B cell (primary cell): ENCODE data around the gene RNF150. TPM values are rescaled to one million over a fixed set of nuclear protein-coding genes. Genes with fewer than 3 reads are reported as not detected.

Experiments used
- ATAC-seq: fragments of 200-7000 bp; cut with Tn5 transposase; one replicate; pipeline ENCODE4 v1.10.0; 2021; ENCODE audit warnings: low read depth, mild to moderate bottlenecking, moderate number of reproducible peaks, moderate library complexity
- CTCF ChIA-PET: fragments of 350-600 bp; sonication (Branson Sonifier 250); formaldehyde crosslinking; loops from one replicate; lab custom pipeline; 2021; ENCODE audit warnings: antibody characterized with exemption, inconsistent platforms; lab: Charles Lee
- POLR2A ChIA-PET: fragments of 350-600 bp; sonication (Branson Sonifier 250); formaldehyde crosslinking; loops from one replicate; lab custom pipeline; 2021; ENCODE audit warnings: antibody characterized with exemption; lab: Charles Lee
- DNase-seq: peaks from one replicate; pipeline ENCODE4 v3.0.0; 2013
- H2AFZ ChIP-seq: 2 replicates; pipeline ENCODE4 v1.6.1; 2012; ENCODE audit warnings: mild to moderate bottlenecking, low read depth, low read length; ENCODE audit not compliant: insufficient read depth, poor library complexity, severe bottlenecking
- H3K27ac ChIP-seq, 2 donors: 1 replicate in 1 of 2; 2 replicates in 1 of 2; pipeline ENCODE4 v1.5.1; 2012 to 2013; ENCODE audit warnings: low read length in 2 of 2, mild to moderate bottlenecking in 2 of 2, moderate library complexity in 1 of 2
- H3K27me3 ChIP-seq, 4 experiments: fragments of 200-600 bp in 1 of 4; sonication (generic) in 1 of 4; replicated peaks in 1 of 4; 1 replicate in 2 of 4; 2 replicates in 2 of 4; pipeline versions ENCODE4 v1.6.1 to v1.7.0; 2013 to 2016; ENCODE audit warnings: low read length in 3 of 4, mild to moderate bottlenecking in 2 of 4, mixed read lengths in 1 of 4, moderate library complexity in 1 of 4; ENCODE audit not compliant: insufficient read depth in 4 of 4, control insufficient read depth in 3 of 4; ENCODE audit errors: control extremely low read depth in 1 of 4
- H3K36me3 ChIP-seq, 2 experiments: replicated peaks in 1 of 2; 1 replicate in 1 of 2; 2 replicates in 1 of 2; pipeline versions ENCODE4 v1.6.1 to v1.7.1; 2013; ENCODE audit warnings: low read length in 1 of 2; ENCODE audit not compliant: insufficient read depth in 2 of 2, control insufficient read depth in 1 of 2; ENCODE audit errors: control extremely low read depth in 1 of 2, extremely low read depth in 1 of 2
- H3K4me1 ChIP-seq, 2 donors: fragments of 200-600 bp in 1 of 2; sonication (generic) in 1 of 2; 1 replicate in 1 of 2; 2 replicates in 1 of 2; pipeline versions ENCODE4 v1.5.1 to v1.6.1; 2013 to 2017; ENCODE audit warnings: low read length in 2 of 2; ENCODE audit not compliant: control insufficient read depth in 2 of 2, insufficient read depth in 2 of 2
- H3K4me2 ChIP-seq: replicated peaks from 2 replicates; pipeline ENCODE3; 2012; ENCODE audit warnings: mild to moderate bottlenecking, low read depth, low read length; ENCODE audit not compliant: poor library complexity, severe bottlenecking
- H3K4me3 ChIP-seq, 5 experiments: fragments of 200-600 bp in 1 of 5; sonication (generic) in 1 of 5; 1 replicate in 3 of 5; 2 replicates in 2 of 5; pipeline versions ENCODE4 v1.5.1 to v1.7.0; 2011 to 2016; ENCODE audit warnings: low read length in 4 of 5, mild to moderate bottlenecking in 4 of 5, low read depth in 2 of 5, control low read depth in 1 of 5, moderate library complexity in 1 of 5; ENCODE audit not compliant: insufficient read depth in 1 of 5; ENCODE audit errors: control extremely low read depth in 1 of 5, extremely low read depth in 1 of 5
- H3K79me2 ChIP-seq: fragments of 200-600 bp; sonication (generic); one replicate; pipeline ENCODE4 v1.6.0; 2016; ENCODE audit warnings: low read length; ENCODE audit not compliant: control insufficient read depth, insufficient read depth
- H3K9ac ChIP-seq: fragments of 200-600 bp; sonication (generic); 2 replicates; pipeline ENCODE4 v1.6.1; 2017; ENCODE audit warnings: mild to moderate bottlenecking, low read length, moderate library complexity
- H3K9me3 ChIP-seq, 3 donors: one replicate each; pipeline versions ENCODE4 v1.6.1 to v1.7.1; 2013; ENCODE audit warnings: low read length in 2 of 3; ENCODE audit not compliant: control insufficient read depth in 2 of 3, insufficient read depth in 1 of 3; ENCODE audit errors: control extremely low read depth in 1 of 3
- H4K20me1 ChIP-seq: 2 replicates; pipeline ENCODE4 v1.6.0; 2012; ENCODE audit warnings: mild to moderate bottlenecking, low read length; ENCODE audit not compliant: insufficient read depth, control insufficient read depth, poor library complexity, severe bottlenecking
- H3K27ac Mint-ChIP-seq: one replicate; pipeline ENCODE4 v1.8.0; 2021; ENCODE audit warnings: mixed read lengths
- H3K27me3 Mint-ChIP-seq: one replicate; pipeline ENCODE4 v1.8.0; 2021; ENCODE audit warnings: mixed read lengths
- H3K4me1 Mint-ChIP-seq: one replicate; pipeline ENCODE4 v1.8.0; 2021; ENCODE audit warnings: mixed read lengths
- H3K4me3 Mint-ChIP-seq: one replicate; pipeline ENCODE4 v1.8.0; 2021; ENCODE audit warnings: mixed read lengths
- H3K9me3 Mint-ChIP-seq: one replicate; pipeline ENCODE4 v1.8.0; 2022; ENCODE audit warnings: mixed read lengths; ENCODE audit not compliant: insufficient read depth
- CTCF ChIP-seq: fragments of 200-600 bp; IDR thresholded peaks from one replicate; pipeline ENCODE4 v1.8.0; 2022; ENCODE audit warnings: antibody characterized with exemption, mild to moderate bottlenecking
- EZH2 ChIP-seq: IDR thresholded peaks from 2 replicates; pipeline ENCODE4 v1.6.1; 2012; ENCODE audit warnings: borderline replicate concordance, low read depth, mild to moderate bottlenecking, moderate library complexity, low read length; ENCODE audit not compliant: insufficient read depth, poor library complexity, severe bottlenecking
- WGBS: methylation state at CpG from one replicate; pipeline ENCODE4 v1.1.5; 2013; ENCODE audit warnings: missing lambda C conversion rate; ENCODE audit not compliant: insufficient coverage; 5-methylcytosine and 5-hydroxymethylcytosine counted together
- intact Hi-C: fragments of 100-400 bp; cut with micrococcal nuclease; formaldehyde crosslinking; loops from one replicate; pipeline ENCODE4 v1.10.0; 2022
- polyA plus RNA-seq: library from polyadenylated mRNA; depleted of rRNA; stranded (reverse); fragments of >200 nt; gene quantifications from 2 replicates; pipeline ENCODE4 v1.2.3, GENCODE V29; 2012
- total RNA-seq, 2 donors: library from RNA; stranded (reverse); fragments of 120-200 nt in 1 of 2; gene quantifications; 1 replicate in 1 of 2; 2 replicates in 1 of 2; pipeline versions ENCODE4 v1.2.3 to v1.2.4, GENCODE V29; 2013 to 2022

The RNF150 gene
- total and polyA plus RNA-seq, 2 donors (not counting 1 experiment from before 2014, with no cell fraction given) = not detected

- Mint-ChIP-seq H3K27me3 (peaks cover 65% of the 10 kb centered on the region), H3K4me3 (peak overlapping the region; percentile 92), H3K4me1 (peaks cover 21% of the 10 kb centered on the region), H3K27ac (no peak overlapping the region), H3K9me3 (no peaks in the 10 kb centered on the region)
- Histone ChIP-seq H3K4me2 (peak overlapping the region; percentile 87), H3K9ac (peak overlapping the region; percentile 61), H3K79me2 (no peaks in the 10 kb centered on the region), H4K20me1 (no peaks in the 10 kb centered on the region), H3K4me1 (peaks cover 14 to 15% of the 10 kb centered on the region in 2 donors), H3K4me3 (peak overlapping the region in 1 of 5 experiments; percentile 64), H3K36me3 (no peaks in the 10 kb centered on the region), H3K27me3 (peaks cover 0 to 42% (median 32%) of the 10 kb centered on the region in 4 experiments), H3K9me3 (peaks cover 0 to 5% (median 0%) of the 10 kb centered on the region in 3 donors), H2AFZ (peak overlapping the region; percentile 66), H3K27ac (no peak overlapping the region)
- DNase-seq = no peak
- ChIA-PET CTCF (interaction anchor here (1.0 kb wide), 2 partner anchors 13 to 251 kb away, joined by 3 to 4 read pairs; no protein-coding TSS in a partner anchor), POLR2A (no interaction called here)
- ATAC-seq = no peak
- TF ChIP-seq EZH2 = no peak
- TF ChIP-seq CTCF = no peak
- WGBS = 67% methylated on average over 5 of the region's 11 CpGs
- intact Hi-C loops = no loop called here
Observed at GRCh38 chr4:141133999-141134995, 1.0 kb upstream of the RNF150 start.

GRCh38 chr4:141132709-141133145, 542 bp downstream of the RNF150 start:
- Histone ChIP-seq H3K27ac (no peak overlapping the region), H3K9me3 (peaks cover 0 to 5% (median 0%) of the 10 kb centered on the region in 3 donors), H2AFZ (peak overlapping the region; percentile 66), H3K9ac (peak overlapping the region; percentile 61), H3K27me3 (peaks cover 0 to 44% (median 34%) of the 10 kb centered on the region in 4 experiments), H4K20me1 (no peaks in the 10 kb centered on the region), H3K4me1 (peaks cover 14 to 15% of the 10 kb centered on the region in 2 donors), H3K4me3 (peak overlapping the region; percentile 25 to 64 (median 48)), H3K4me2 (peak overlapping the region; percentile 87), H3K36me3 (no peaks in the 10 kb centered on the region), H3K79me2 (no peaks in the 10 kb centered on the region)
- Mint-ChIP-seq H3K9me3 (no peaks in the 10 kb centered on the region), H3K27ac (no peak overlapping the region), H3K4me1 (peaks cover 21% of the 10 kb centered on the region), H3K27me3 (peaks cover 71% of the 10 kb centered on the region), H3K4me3 (peak overlapping the region; percentile 92)
- TF ChIP-seq EZH2 (peak; percentile 20), CTCF (no peak)
- POLR2A ChIA-PET = no interaction called here
- CTCF ChIA-PET = interaction anchor here (1.0 kb wide), 1 partner anchor 249 kb away, joined by 4 read pairs; no protein-coding TSS in a partner anchor
- 1% methylated on average over 36 of the region's 42 CpGs for WGBS
- no peak for DNase-seq
- no peak for ATAC-seq
- intact Hi-C loops = no loop called here
